HPDE6-E6E7 (cell line): ENCODE measurements around the gene ATG4C.
"Not testable (repeated sequence)": the region's sequence is repeated elsewhere in the genome, so short reads cannot be mapped to it uniquely, and the experiment has no call there.

Experiments
- DNase-seq: peaks from one replicate; pipeline ENCODE4 v3.0.0; 2011; ENCODE audit warnings: missing footprints; ENCODE audit errors: extremely low spot score

ATG4C gene

GRCh38 chr1:62774971-62775595, 8.8 kb upstream of the ATG4C start:
- no peak for DNase-seq

GRCh38 chr1:62778208-62778607, 5.7 kb upstream of the ATG4C start:
- no peak for DNase-seq

GRCh38 chr1:62781841-62782543, 1.9 kb upstream of the ATG4C start:
- no peak for DNase-seq

- DNase-seq = not testable (repeated sequence)
These were observed 1.3 kb upstream of the ATG4C start for GRCh38 chr1:62782544-62783212.

- no peak for DNase-seq
These were observed 805 bp downstream of the ATG4C start for GRCh38 chr1:62784509-62785365.

- no peak for DNase-seq
These were observed 6.8 kb downstream of the ATG4C start for GRCh38 chr1:62790716-62791115.

GRCh38 chr1:62794053-62794452, 10.1 kb downstream of the ATG4C start:
- no peak for DNase-seq

GRCh38 chr1:62796221-62796620, 12.3 kb downstream of the ATG4C start:
- no peak for DNase-seq

GRCh38 chr1:62799688-62800087, 15.8 kb downstream of the ATG4C start:
- no peak for DNase-seq

- no peak for DNase-seq
These were observed 16.3 kb downstream of the ATG4C start for GRCh38 chr1:62800281-62800680.

- DNase-seq = no peak
These were observed 16.9 kb downstream of the ATG4C start for GRCh38 chr1:62800825-62801306.

- no peak for DNase-seq
These were observed 25.9 kb downstream of the ATG4C start for GRCh38 chr1:62809788-62810187.

GRCh38 chr1:62810420-62811274, 26.7 kb downstream of the ATG4C start:
- no peak for DNase-seq

- DNase-seq = no peak
These were observed 39.6 kb downstream of the ATG4C start for GRCh38 chr1:62823556-62823955.

GRCh38 chr1:62826901-62827300, 43.0 kb downstream of the ATG4C start:
- DNase-seq = no peak

GRCh38 chr1:62827786-62828185, 43.9 kb downstream of the ATG4C start:
- not testable (repeated sequence) for DNase-seq

- DNase-seq = no peak
These were observed 48.3 kb downstream of the ATG4C start for GRCh38 chr1:62832276-62832675.

- no peak for DNase-seq
These were observed 49.6 kb downstream of the ATG4C start for GRCh38 chr1:62833529-62833928.

- DNase-seq = no peak
These were observed 50.5 kb downstream of the ATG4C start for GRCh38 chr1:62834400-62834961.

- no peak for DNase-seq
These were observed 53.1 kb downstream of the ATG4C start for GRCh38 chr1:62836856-62837540.
